Thyroid gland (tissue), 4 donors: ENCODE results near the gene NUTM1. TPM values are rescaled to one million over a fixed set of nuclear protein-coding genes. Genes with fewer than 3 reads are reported as not detected.

Source experiments
- DNase-seq, 2 donors: peaks; one replicate each; pipeline ENCODE4 v3.0.0-alpha.2; 2019
- H3K27ac ChIP-seq, 3 donors: fragments of 200-600 bp; sonication (generic); 1 replicate in 2 of 3; 2 replicates in 1 of 3; pipeline ENCODE4 v1.5.1; 2016 to 2019; ENCODE audit warnings: mild to moderate bottlenecking in 1 of 3, moderate library complexity in 1 of 3
- H3K27me3 ChIP-seq: fragments of 200-600 bp; sonication (generic); one replicate; pipeline ENCODE4 v1.5.1; 2019
- H3K36me3 ChIP-seq, 2 donors: fragments of 200-600 bp; sonication (generic); one replicate each; pipeline ENCODE4 v1.5.1; 2016 to 2019
- H3K4me1 ChIP-seq, 2 donors: fragments of 200-600 bp; sonication (generic); one replicate each; pipeline ENCODE4 v1.5.1; 2017 to 2019
- H3K4me3 ChIP-seq, 3 donors: fragments of 200-600 bp; sonication (generic); replicated peaks in 1 of 3; 1 replicate in 2 of 3; 2 replicates in 1 of 3; pipeline ENCODE4 v1.5.1; 2016; ENCODE audit warnings: mild to moderate bottlenecking in 1 of 3
- H3K9me3 ChIP-seq: fragments of 200-600 bp; sonication (generic); one replicate; pipeline ENCODE4 v1.5.1; 2017
- CTCF ChIP-seq, 6 experiments: fragments of 200-600 bp in 3 of 6; fragments of 450-650 bp in 3 of 6; sonication (generic) in 3 of 6; IDR thresholded peaks; one replicate each; pipeline ENCODE4 v1.5.1; 2016 to 2019; ENCODE audit warnings: antibody characterized with exemption in 6 of 6, mild to moderate bottlenecking in 2 of 6, inconsistent platforms in 1 of 6, moderate library complexity in 1 of 6
- POLR2A ChIP-seq, 2 donors: fragments of 450-650 bp; IDR thresholded peaks; one replicate each; pipeline ENCODE4 v1.6.1; 2017; ENCODE audit warnings: antibody characterized with exemption in 2 of 2, mild to moderate bottlenecking in 2 of 2, moderate library complexity in 1 of 2
- WGBS, 2 donors: methylation state at CpG; one replicate each; pipeline ENCODE4 v1.1.5; 2017; 5-methylcytosine and 5-hydroxymethylcytosine counted together
- intact Hi-C: fragments of 100-400 bp; cut with DNase I; formaldehyde crosslinking; loops from one replicate; pipeline ENCODE4 v1.15.1; 2023
- total RNA-seq, 4 donors: library from RNA; depleted of rRNA; stranded (reverse); fragments of >200 nt; gene quantifications; one replicate each; pipeline ENCODE4 v1.2.3, GENCODE V29; 2016

NUTM1 gene
- total RNA-seq, 4 donors from 2014 or later = 0.13 TPM; not detected in 3

GRCh38 chr15:34362047-34362773 is 19.1 kb downstream of the NUTM1 start:
- Histone ChIP-seq H3K4me1 (peaks cover 0 to 8% of the 10 kb centered on the region in 2 donors), H3K4me3 (no peak overlapping the region), H3K27me3 (no peaks in the 10 kb centered on the region), H3K9me3 (no peaks in the 10 kb centered on the region), H3K36me3 (no peaks in the 10 kb centered on the region), H3K27ac (no peak overlapping the region)
- 79 to 87% methylated on average over 10 of the region's 10 CpGs for WGBS, 2 donors
- intact Hi-C loops = loop anchor here (5.0 to 10.0 kb wide), 3 partner anchors 47 to 257 kb away; partner anchors contain the start of genes EMC7 and PGBD4
- no peak for DNase-seq
- TF ChIP-seq CTCF (IDR thresholded peaks at IDR 0.05) (no peak), POLR2A (IDR thresholded peaks at IDR 0.05) (no peak)

DNA sequence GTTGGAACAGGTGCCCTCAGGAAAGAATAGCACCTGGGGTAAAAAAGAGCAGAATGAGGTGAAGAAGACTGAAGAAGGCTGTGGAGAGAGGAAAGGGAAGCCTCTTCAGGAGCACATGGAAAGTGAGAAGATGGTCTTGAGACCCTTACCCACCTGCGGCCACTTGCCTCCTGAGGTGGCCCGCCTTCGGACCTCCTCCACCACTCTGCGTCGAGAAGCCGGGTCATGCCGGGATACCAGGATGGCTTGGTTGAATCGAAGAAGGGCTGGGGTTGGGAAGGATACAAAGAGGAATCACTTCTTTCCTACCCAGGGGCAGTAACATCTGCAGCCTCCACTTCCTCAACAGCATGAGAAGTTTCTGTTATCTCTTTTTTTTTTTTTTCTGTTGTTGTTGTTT is 20.9 kb downstream of the NUTM1 start:
- Histone ChIP-seq H3K27ac (no peak overlapping the region), H3K36me3 (no peaks in the 10 kb centered on the region), H3K4me1 (peaks cover 8 to 13% of the 10 kb centered on the region in 2 donors), H3K27me3 (no peaks in the 10 kb centered on the region), H3K4me3 (no peak overlapping the region), H3K9me3 (no peaks in the 10 kb centered on the region)
- 92 to 93% methylated on average over 8 of the region's 8 CpGs for WGBS, 2 donors
- no peak for TF ChIP-seq CTCF (IDR thresholded peaks at IDR 0.05)
- TF ChIP-seq POLR2A (IDR thresholded peaks at IDR 0.05) = no peak
- no peak for DNase-seq
- intact Hi-C loops = loop anchor here (5.0 to 10.0 kb wide), 3 partner anchors 49 to 259 kb away; partner anchors contain the start of genes EMC7 and PGBD4

DNA sequence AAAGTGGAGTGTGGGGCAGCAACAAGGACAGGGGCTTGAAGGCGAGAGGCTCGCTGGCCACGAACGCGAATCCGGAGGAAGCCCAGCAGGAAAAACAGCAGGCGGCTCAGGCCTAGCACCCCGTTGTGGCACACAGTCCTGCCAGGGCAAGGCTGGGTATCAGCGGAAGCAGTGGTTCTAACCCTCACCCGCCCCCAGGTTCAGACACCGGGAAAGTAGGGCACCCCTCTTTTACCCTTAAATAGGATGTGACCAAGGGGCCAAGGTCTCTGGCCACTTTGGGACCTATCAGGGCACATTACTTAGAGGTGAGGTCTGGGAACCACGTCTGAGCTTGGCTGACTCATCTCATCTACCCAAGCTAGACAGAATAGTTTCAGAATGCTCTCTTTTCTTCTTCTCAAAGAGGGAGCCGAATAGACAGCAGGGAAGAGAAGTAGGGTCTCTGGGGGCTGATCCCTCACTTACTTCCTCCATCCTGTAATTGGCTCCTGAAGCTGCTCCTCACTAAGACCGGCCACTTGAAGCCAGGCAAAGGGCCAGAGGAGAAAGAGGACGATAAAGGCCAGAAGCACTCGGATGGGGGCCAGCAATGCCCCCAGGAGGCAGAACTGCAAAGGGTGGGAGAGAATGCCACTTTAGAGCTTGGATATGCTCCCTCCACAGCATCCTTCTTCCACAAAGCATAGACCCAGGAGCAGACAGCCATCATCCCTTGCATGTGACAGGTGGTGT is 22.1 kb downstream of the NUTM1 start:
- DNase-seq = no peak
- no peaks in the 10 kb centered on the region for H3K9me3 ChIP-seq
- peaks cover 8 to 13% of the 10 kb centered on the region in 2 donors for H3K4me1 ChIP-seq
- no peak overlapping the region for H3K4me3 ChIP-seq
- WGBS, 2 donors = 83 to 84% methylated on average over 15 to 16 of the region's 16 CpGs
- H3K36me3 ChIP-seq = no peaks in the 10 kb centered on the region
- no peaks in the 10 kb centered on the region for H3K27me3 ChIP-seq
- intact Hi-C loops = loop anchor here (5.0 to 10.0 kb wide), 3 partner anchors 50 to 260 kb away; partner anchors contain the start of genes EMC7, GOLGA8B and PGBD4
- TF ChIP-seq POLR2A (IDR thresholded peaks at IDR 0.05) (no peak), CTCF (IDR thresholded peaks at IDR 0.05) (no peak)
- no peak overlapping the region for H3K27ac ChIP-seq

GRCh38 chr15:34365836-34366235 is 22.7 kb downstream of the NUTM1 start:
- no peak for DNase-seq
- Histone ChIP-seq H3K36me3 (no peaks in the 10 kb centered on the region), H3K27me3 (no peaks in the 10 kb centered on the region), H3K9me3 (no peaks in the 10 kb centered on the region), H3K4me3 (peak overlapping the region in 2 of 3 donors; percentile 11 to 99), H3K4me1 (peaks cover 8 to 13% of the 10 kb centered on the region in 2 donors), H3K27ac (peak overlapping the region in 1 of 3 donors; percentile 36)
- no peak for TF ChIP-seq POLR2A (IDR thresholded peaks at IDR 0.05)
- no peak for TF ChIP-seq CTCF (IDR thresholded peaks at IDR 0.05)
- intact Hi-C loops = loop anchor here (5.0 to 10.0 kb wide), 3 partner anchors 51 to 261 kb away; partner anchors contain the start of genes EMC7, GOLGA8B and PGBD4
- WGBS, 2 donors = 43 to 50% methylated on average over 5 of the region's 5 CpGs
